ENCODE measurements around the gene PAXIP1. TPM values are rescaled to one million over a fixed set of nuclear protein-coding genes. Genes with fewer than 3 reads are reported as not detected.

Gene PAXIP1
- total and polyA plus RNA-seq, 2 donors (not counting 1 experiment from before 2014, with no cell fraction given): 5.8 to 6.4 TPM

DNA sequence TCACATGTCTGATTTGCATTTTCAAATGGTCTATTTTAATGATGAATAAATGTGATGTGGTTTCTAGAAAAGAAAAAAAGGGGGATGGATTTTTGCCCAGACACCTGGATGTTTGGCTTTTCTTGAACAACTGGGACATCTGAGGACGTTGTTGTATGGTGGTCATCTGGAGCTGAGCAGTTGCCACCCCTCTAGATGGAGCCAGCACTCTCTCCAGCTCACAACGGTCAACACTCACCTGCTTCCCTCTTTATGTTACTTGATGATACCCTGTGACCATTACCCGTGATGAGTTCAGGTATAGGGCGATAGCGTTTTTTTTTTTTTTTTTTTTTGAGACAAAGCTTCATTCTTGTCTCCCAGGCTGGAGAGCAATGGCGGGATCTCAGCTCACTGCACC lies 30.1 kb upstream of the PAXIP1 start:
- Histone ChIP-seq H3K36me3 (ENCODE audit: control insufficient read depth, insufficient read depth, low read length) (no peaks in the 10 kb centered on the region), H3K27me3 (ENCODE audit: control insufficient read depth, insufficient read depth, low read length) (no peaks in the 10 kb centered on the region), H3K79me2 (ENCODE audit: control insufficient read depth, insufficient read depth, low read length) (no peaks in the 10 kb centered on the region), H3K4me3 (replicated peaks in 1 of 4; ENCODE audit: control extremely low read depth in 1 of 4, insufficient read depth in 1 of 4, low read depth in 3 of 4, low read length in 4 of 4) (no peak overlapping the region), H3K4me2 (ENCODE audit: extremely low read depth, insufficient read depth, low read length) (no peak overlapping the region), H3K9ac (ENCODE audit: insufficient read depth, low read length) (no peak overlapping the region), H2AFZ (ENCODE audit: low read length) (no peak overlapping the region), H3K27ac (ENCODE audit: insufficient read depth, low read length) (no peak overlapping the region), H4K20me1 (ENCODE audit: control insufficient read depth, extremely low read depth, insufficient read depth, low read length) (no peaks in the 10 kb centered on the region), H3K4me1 (ENCODE audit: control insufficient read depth, extremely low read depth, insufficient read depth, low read length) (no peaks in the 10 kb centered on the region), H3K9me3 (ENCODE audit: control insufficient read depth, insufficient read depth, low read depth, low read length) (no peaks in the 10 kb centered on the region)
- TF ChIP-seq EZH2 (IDR thresholded peaks at IDR 0.05; ENCODE audit: low read length, missing control alignments): no peak
- TF ChIP-seq, protein P1, sequence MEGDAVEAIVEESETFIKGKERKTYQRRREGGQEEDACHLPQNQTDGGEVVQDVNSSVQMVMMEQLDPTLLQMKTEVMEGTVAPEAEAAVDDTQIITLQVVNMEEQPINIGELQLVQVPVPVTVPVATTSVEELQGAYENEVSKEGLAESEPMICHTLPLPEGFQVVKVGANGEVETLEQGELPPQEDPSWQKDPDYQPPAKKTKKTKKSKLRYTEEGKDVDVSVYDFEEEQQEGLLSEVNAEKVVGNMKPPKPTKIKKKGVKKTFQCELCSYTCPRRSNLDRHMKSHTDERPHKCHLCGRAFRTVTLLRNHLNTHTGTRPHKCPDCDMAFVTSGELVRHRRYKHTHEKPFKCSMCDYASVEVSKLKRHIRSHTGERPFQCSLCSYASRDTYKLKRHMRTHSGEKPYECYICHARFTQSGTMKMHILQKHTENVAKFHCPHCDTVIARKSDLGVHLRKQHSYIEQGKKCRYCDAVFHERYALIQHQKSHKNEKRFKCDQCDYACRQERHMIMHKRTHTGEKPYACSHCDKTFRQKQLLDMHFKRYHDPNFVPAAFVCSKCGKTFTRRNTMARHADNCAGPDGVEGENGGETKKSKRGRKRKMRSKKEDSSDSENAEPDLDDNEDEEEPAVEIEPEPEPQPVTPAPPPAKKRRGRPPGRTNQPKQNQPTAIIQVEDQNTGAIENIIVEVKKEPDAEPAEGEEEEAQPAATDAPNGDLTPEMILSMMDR (conservative IDR thresholded peaks at IDR 0.05 in 1 of 2, IDR thresholded peaks at IDR 0.05 in 1 of 2; ENCODE audit: low read depth in 1 of 2, low read length in 2 of 2): no peak
- DNase-seq (ENCODE audit: low read depth in 2 of 2): no peak

DNA sequence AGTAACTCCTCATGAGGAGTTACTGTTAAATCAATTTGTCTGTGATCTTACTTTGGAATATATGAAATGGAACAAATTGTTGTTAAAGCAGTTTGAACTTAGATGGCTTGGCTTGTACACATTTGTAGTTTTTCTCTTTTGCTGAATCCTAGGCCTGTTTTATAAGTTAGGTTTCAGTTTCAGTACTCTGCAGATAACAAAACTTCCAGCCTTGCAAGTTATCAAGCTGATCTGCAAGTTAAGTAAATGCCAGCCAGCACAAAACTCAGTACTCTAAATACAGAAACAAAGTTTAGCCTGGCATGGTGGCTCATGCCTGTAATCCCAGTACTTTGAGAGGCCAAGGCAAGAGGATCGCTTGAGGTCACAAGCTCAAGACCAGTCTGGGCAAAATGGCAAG lies 25.0 kb upstream of the PAXIP1 start:
- Histone ChIP-seq H3K4me3 (replicated peaks in 1 of 4; ENCODE audit: control extremely low read depth in 1 of 4, insufficient read depth in 1 of 4, low read depth in 3 of 4, low read length in 4 of 4) (no peak overlapping the region), H3K4me1 (ENCODE audit: control insufficient read depth, extremely low read depth, insufficient read depth, low read length) (no peaks in the 10 kb centered on the region), H3K4me2 (ENCODE audit: extremely low read depth, insufficient read depth, low read length) (no peak overlapping the region), H3K9me3 (ENCODE audit: control insufficient read depth, insufficient read depth, low read depth, low read length) (no peaks in the 10 kb centered on the region), H4K20me1 (ENCODE audit: control insufficient read depth, extremely low read depth, insufficient read depth, low read length) (no peaks in the 10 kb centered on the region), H2AFZ (ENCODE audit: low read length) (no peak overlapping the region), H3K79me2 (ENCODE audit: control insufficient read depth, insufficient read depth, low read length) (no peaks in the 10 kb centered on the region), H3K27ac (ENCODE audit: insufficient read depth, low read length) (no peak overlapping the region), H3K36me3 (ENCODE audit: control insufficient read depth, insufficient read depth, low read length) (no peaks in the 10 kb centered on the region), H3K9ac (ENCODE audit: insufficient read depth, low read length) (no peak overlapping the region), H3K27me3 (ENCODE audit: control insufficient read depth, insufficient read depth, low read length) (no peaks in the 10 kb centered on the region)
- DNase-seq (ENCODE audit: low read depth in 2 of 2): no peak
- TF ChIP-seq, protein P1 (conservative IDR thresholded peaks at IDR 0.05 in 1 of 2, IDR thresholded peaks at IDR 0.05 in 1 of 2; ENCODE audit: low read depth in 1 of 2, low read length in 2 of 2): no peak
- no peak for TF ChIP-seq EZH2 (IDR thresholded peaks at IDR 0.05; ENCODE audit: low read length, missing control alignments)

DNA sequence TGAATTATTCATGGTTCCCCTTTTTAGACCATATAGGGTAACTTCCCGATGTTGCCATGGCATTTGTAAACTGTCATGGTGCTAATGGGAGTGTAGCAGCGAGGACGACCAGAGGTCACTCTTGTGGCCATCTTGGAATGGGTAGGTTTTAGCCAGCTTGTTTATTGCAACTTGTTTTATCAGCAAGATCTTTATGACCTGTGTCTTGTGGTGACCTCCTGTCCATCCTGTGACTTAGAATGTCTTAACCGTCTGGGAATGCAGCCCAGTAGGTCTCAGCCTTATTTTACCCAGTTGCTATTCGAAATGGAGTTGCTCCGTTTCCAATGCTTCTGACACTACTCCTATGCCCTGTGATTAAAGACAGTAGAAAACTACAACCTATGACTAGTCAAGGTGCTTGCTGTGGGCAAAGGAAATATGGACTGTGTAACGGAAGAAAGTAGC lies 18.8 kb upstream of the PAXIP1 start:
- no peaks in the 10 kb centered on the region for H3K27me3 ChIP-seq (ENCODE audit: control insufficient read depth, insufficient read depth, low read length)

More for the DNA sequence above, 18.8 kb upstream of the PAXIP1 start:
- Histone ChIP-seq H3K27ac (ENCODE audit: insufficient read depth, low read length) (no peak overlapping the region), H4K20me1 (ENCODE audit: control insufficient read depth, extremely low read depth, insufficient read depth, low read length) (no peaks in the 10 kb centered on the region), H3K79me2 (ENCODE audit: control insufficient read depth, insufficient read depth, low read length) (no peaks in the 10 kb centered on the region), H3K9ac (ENCODE audit: insufficient read depth, low read length) (no peak overlapping the region), H3K4me3 (replicated peaks in 1 of 4; ENCODE audit: control extremely low read depth in 1 of 4, insufficient read depth in 1 of 4, low read depth in 3 of 4, low read length in 4 of 4) (no peak overlapping the region), H3K4me1 (ENCODE audit: control insufficient read depth, extremely low read depth, insufficient read depth, low read length) (no peaks in the 10 kb centered on the region), H3K9me3 (ENCODE audit: control insufficient read depth, insufficient read depth, low read depth, low read length) (no peaks in the 10 kb centered on the region), H3K36me3 (ENCODE audit: control insufficient read depth, insufficient read depth, low read length) (no peaks in the 10 kb centered on the region), H3K4me2 (ENCODE audit: extremely low read depth, insufficient read depth, low read length) (no peak overlapping the region), H2AFZ (ENCODE audit: low read length) (no peak overlapping the region)
- DNase-seq (ENCODE audit: low read depth in 2 of 2): no peak
- no peak for TF ChIP-seq EZH2 (IDR thresholded peaks at IDR 0.05; ENCODE audit: low read length, missing control alignments)
- TF ChIP-seq, protein P1 (conservative IDR thresholded peaks at IDR 0.05 in 1 of 2, IDR thresholded peaks at IDR 0.05 in 1 of 2; ENCODE audit: low read depth in 1 of 2, low read length in 2 of 2): no peak
